Endodermal cell (in vitro differentiated cells): ENCODE data around the gene EIF4H. TPM values are rescaled to one million over a fixed set of nuclear protein-coding genes. Genes with fewer than 3 reads are reported as not detected.
A peak's percentile ranks its signal among the peaks of the same experiment; 100 is the strongest.

Source experiments
- DNase-seq: peaks from one replicate; pipeline ENCODE4 v3.0.0-alpha.2; 2017
- H3K27ac ChIP-seq: 2 replicates; pipeline ENCODE4 v1.5.1; 2013; ENCODE audit warnings: mild to moderate bottlenecking, low read depth, low read length, moderate library complexity
- H3K27me3 ChIP-seq: 2 replicates; pipeline ENCODE4 v1.6.1; 2013; ENCODE audit warnings: mild to moderate bottlenecking, low read length, moderate library complexity; ENCODE audit not compliant: insufficient read depth, control insufficient read depth, poor library complexity, severe bottlenecking
- H3K36me3 ChIP-seq: 2 replicates; pipeline ENCODE4 v1.7.0; 2013; ENCODE audit warnings: mild to moderate bottlenecking, low read length, moderate library complexity; ENCODE audit not compliant: control insufficient read depth, insufficient read depth
- H3K4me1 ChIP-seq: one replicate; pipeline ENCODE4 v1.7.0; 2013; ENCODE audit warnings: low read length; ENCODE audit not compliant: control insufficient read depth, insufficient read depth
- H3K4me3 ChIP-seq: 2 replicates; pipeline ENCODE4 v1.5.1; 2013; ENCODE audit warnings: mild to moderate bottlenecking, low read length, moderate library complexity
- H3K9ac ChIP-seq: 2 replicates; pipeline ENCODE4 v1.6.1; 2013; ENCODE audit warnings: mild to moderate bottlenecking, low read length, moderate library complexity; ENCODE audit not compliant: poor library complexity, severe bottlenecking; ENCODE audit errors: extremely low read depth
- H3K9me3 ChIP-seq: 2 replicates; pipeline ENCODE4 v1.6.1; 2013; ENCODE audit warnings: mild to moderate bottlenecking, low read length, moderate library complexity; ENCODE audit not compliant: control insufficient read depth
- H3K27ac Mint-ChIP-seq: 2 replicates; pipeline ENCODE4 v1.8.0; 2020; ENCODE audit warnings: mixed read lengths
- H3K27me3 Mint-ChIP-seq: 2 replicates; pipeline ENCODE4 v1.8.0; 2021; ENCODE audit warnings: mild to moderate bottlenecking, mixed read lengths; ENCODE audit not compliant: insufficient read depth
- H3K36me3 Mint-ChIP-seq: 2 replicates; pipeline ENCODE4 v1.8.0; 2020; ENCODE audit warnings: low read depth, mixed read lengths
- H3K4me1 Mint-ChIP-seq: 2 replicates; pipeline ENCODE4 v1.8.0; 2020; ENCODE audit warnings: mixed read lengths
- H3K4me3 Mint-ChIP-seq: 2 replicates; pipeline ENCODE4 v1.8.0; 2020; ENCODE audit warnings: mild to moderate bottlenecking, moderate library complexity, mixed read lengths
- H3K9me3 Mint-ChIP-seq: 2 replicates; pipeline ENCODE4 v1.8.0; 2020; ENCODE audit warnings: mild to moderate bottlenecking, mixed read lengths
- WGBS, 2 experiments: methylation state at CpG; one replicate each; pipeline versions ENCODE4 v1.1.5 to v1.1.7; 2013; ENCODE audit warnings: missing lambda C conversion rate in 2 of 2, mixed read lengths in 1 of 2; ENCODE audit not compliant: insufficient coverage in 1 of 2, insufficient read length in 1 of 2; 5-methylcytosine and 5-hydroxymethylcytosine counted together
- total RNA-seq, 2 donors: library from RNA; stranded (reverse); fragmentation: NEBNext Ultra II Directional in 1 of 2; extraction: Animal tissue kit (Norgen Biotek cat#: 25700) in 1 of 2; gene quantifications; 2 replicates in 1 of 2; 3 replicates in 1 of 2; pipeline ENCODE4 v1.2.1, GENCODE V29; 2021
- TF ChIP-seq, protein P1 (sequence below): fragments of 200-600 bp; sonication (generic); conservative IDR thresholded peaks from 2 replicates; pipeline ENCODE4 v1.5.0; 2021; ENCODE audit warnings: antibody characterized with exemption, mild to moderate bottlenecking

Gene EIF4H
- total RNA-seq, 2 donors from 2014 or later, result 305 to 346 TPM

DNA sequence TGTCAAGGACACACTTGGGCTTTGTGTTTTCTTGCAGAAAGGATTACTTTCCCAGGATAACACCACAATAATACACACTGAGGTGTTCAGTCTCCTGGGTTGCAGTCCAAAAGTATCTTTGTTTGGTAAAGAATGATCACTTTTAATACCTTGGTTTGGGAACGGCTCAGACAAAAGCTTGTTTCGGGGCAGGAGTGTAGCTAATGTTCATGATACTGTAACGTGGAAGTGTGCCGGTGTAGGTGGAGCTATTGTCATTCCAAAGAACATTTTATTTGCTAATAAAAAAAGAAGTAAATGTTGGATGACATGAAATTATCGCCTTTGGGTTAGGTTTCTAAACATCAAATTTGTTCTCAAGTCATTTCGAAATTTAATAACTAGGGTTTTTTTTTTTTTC lies 1.2 kb downstream of the EIF4H start:
- H3K27ac ChIP-seq, result no peak overlapping the region
- WGBS, 2 experiments, result 45 to 48% methylated on average over 5 to 6 of the region's 6 CpGs

DNA sequence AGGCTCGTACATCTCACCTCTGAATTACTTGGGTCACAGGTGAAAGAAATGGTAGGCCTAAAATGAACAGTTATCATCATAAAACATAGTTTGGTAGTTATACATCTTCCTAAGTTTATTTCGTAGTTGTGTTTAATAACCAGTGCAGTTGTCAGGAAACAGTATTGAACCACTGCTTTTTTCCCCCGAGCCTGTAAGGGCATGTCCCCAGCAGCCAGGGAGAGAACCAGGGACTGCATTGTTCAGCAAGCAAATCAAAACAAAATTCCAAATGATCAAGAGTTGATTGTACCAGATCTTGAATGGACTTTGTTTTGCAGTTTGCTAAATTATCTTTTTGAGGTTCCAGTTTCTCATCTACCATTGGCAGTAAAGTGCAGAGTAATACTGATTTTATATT lies 2.4 kb downstream of the EIF4H start:
- no peaks in the 10 kb centered on the region for H3K27me3 Mint-ChIP-seq
- H3K9ac ChIP-seq, result no peak overlapping the region
- peak overlapping the region; percentile 61 for H3K27ac Mint-ChIP-seq
- no peaks in the 10 kb centered on the region for H3K27me3 ChIP-seq
- peaks cover 30% of the 10 kb centered on the region for H3K36me3 Mint-ChIP-seq
- H3K4me3 ChIP-seq, result peak overlapping the region; percentile 96
- peak overlapping the region; percentile 81 for H3K4me3 Mint-ChIP-seq
- H3K4me1 ChIP-seq, result no peaks in the 10 kb centered on the region
- no peaks in the 10 kb centered on the region for H3K9me3 Mint-ChIP-seq
- TF ChIP-seq, protein P1, sequence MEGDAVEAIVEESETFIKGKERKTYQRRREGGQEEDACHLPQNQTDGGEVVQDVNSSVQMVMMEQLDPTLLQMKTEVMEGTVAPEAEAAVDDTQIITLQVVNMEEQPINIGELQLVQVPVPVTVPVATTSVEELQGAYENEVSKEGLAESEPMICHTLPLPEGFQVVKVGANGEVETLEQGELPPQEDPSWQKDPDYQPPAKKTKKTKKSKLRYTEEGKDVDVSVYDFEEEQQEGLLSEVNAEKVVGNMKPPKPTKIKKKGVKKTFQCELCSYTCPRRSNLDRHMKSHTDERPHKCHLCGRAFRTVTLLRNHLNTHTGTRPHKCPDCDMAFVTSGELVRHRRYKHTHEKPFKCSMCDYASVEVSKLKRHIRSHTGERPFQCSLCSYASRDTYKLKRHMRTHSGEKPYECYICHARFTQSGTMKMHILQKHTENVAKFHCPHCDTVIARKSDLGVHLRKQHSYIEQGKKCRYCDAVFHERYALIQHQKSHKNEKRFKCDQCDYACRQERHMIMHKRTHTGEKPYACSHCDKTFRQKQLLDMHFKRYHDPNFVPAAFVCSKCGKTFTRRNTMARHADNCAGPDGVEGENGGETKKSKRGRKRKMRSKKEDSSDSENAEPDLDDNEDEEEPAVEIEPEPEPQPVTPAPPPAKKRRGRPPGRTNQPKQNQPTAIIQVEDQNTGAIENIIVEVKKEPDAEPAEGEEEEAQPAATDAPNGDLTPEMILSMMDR, result no peak
- H3K4me1 Mint-ChIP-seq, result peaks cover 26% of the 10 kb centered on the region
- DNase-seq, result no peak
- H3K9me3 ChIP-seq, result no peaks in the 10 kb centered on the region
- H3K36me3 ChIP-seq, result peaks cover 56% of the 10 kb centered on the region
- no peak overlapping the region for H3K27ac ChIP-seq
- 97 to 100% methylated on average over 2 to 3 of the region's 3 CpGs for WGBS, 2 experiments

More for the DNA sequence above, 1.2 kb downstream of the EIF4H start:
- Mint-ChIP-seq H3K4me1 (peaks cover 26% of the 10 kb centered on the region), H3K27ac (peak overlapping the region; percentile 96), H3K4me3 (peak overlapping the region; percentile 81), H3K27me3 (no peaks in the 10 kb centered on the region), H3K9me3 (no peaks in the 10 kb centered on the region), H3K36me3 (peaks cover 23% of the 10 kb centered on the region)
- Histone ChIP-seq H3K9ac (peak overlapping the region; percentile 89), H3K36me3 (peaks cover 46% of the 10 kb centered on the region), H3K9me3 (no peaks in the 10 kb centered on the region), H3K4me3 (peak overlapping the region; percentile 96), H3K4me1 (no peaks in the 10 kb centered on the region), H3K27me3 (no peaks in the 10 kb centered on the region)
- TF ChIP-seq, protein P1, result no peak
- DNase-seq, result no peak

DNA sequence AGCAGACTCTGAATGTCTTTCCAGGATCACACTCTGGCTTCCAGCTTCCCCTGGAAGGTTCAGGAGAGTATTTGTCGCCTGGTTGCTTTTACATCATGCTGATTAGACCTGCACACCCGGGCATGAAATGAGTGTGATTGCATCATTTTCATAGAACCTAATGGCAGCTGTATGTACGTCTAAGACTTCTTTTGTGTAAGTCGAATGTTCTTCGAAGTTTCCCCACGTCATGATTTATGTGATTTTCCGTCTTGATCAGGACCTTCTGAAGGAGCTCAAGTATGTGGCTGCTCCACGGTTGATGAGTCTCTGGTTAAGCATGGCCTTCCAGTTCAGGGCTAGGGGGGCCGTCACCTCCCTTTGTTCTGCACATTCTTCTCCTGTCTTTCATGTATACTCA lies 4.5 kb downstream of the EIF4H start:
- peak overlapping the region; percentile 5 for H3K27ac Mint-ChIP-seq
- H3K4me3 Mint-ChIP-seq, result no peak overlapping the region
- no peak overlapping the region for H3K27ac ChIP-seq
- H3K9ac ChIP-seq, result no peak overlapping the region
- H3K9me3 Mint-ChIP-seq, result no peaks in the 10 kb centered on the region
- no peaks in the 10 kb centered on the region for H3K27me3 ChIP-seq
- TF ChIP-seq, protein P1, result no peak
- H3K4me3 ChIP-seq, result no peak overlapping the region
- peaks cover 32% of the 10 kb centered on the region for H3K4me1 Mint-ChIP-seq
- H3K9me3 ChIP-seq, result no peaks in the 10 kb centered on the region
- H3K4me1 ChIP-seq, result peaks cover 3% of the 10 kb centered on the region
- peaks cover 35% of the 10 kb centered on the region for H3K36me3 Mint-ChIP-seq
- H3K36me3 ChIP-seq, result peaks cover 73% of the 10 kb centered on the region
- no peak for DNase-seq
- H3K27me3 Mint-ChIP-seq, result no peaks in the 10 kb centered on the region
- WGBS, 2 experiments, result 95 to 97% methylated on average over 9 of the region's 9 CpGs
